ENCODE results near the gene CA11. TPM values are rescaled to one million over a fixed set of nuclear protein-coding genes. Genes with fewer than 3 reads are reported as not detected.
A peak's percentile ranks its signal among the peaks of the same experiment; 100 is the strongest.

The CA11 gene
- total RNA-seq, 1 donor from 2014 or later: 9.5 TPM

GRCh38 chr19:48676887-48677286 is 30.9 kb upstream of the CA11 start:
- H3K27ac Mint-ChIP-seq: no peak overlapping the region
- no peak for TF ChIP-seq CTCF (IDR thresholded peaks at IDR 0.05)
- POLR2A ChIA-PET: no interaction called here
- DNase-seq (no peak), ATAC-seq (ENCODE audit: low read depth) (no peak)
- no peak overlapping the region for H3K4me3 Mint-ChIP-seq
- no peaks in the 10 kb centered on the region for H3K9me3 Mint-ChIP-seq
- intact Hi-C loops (cut with micrococcal nuclease): loop anchor here (5.0 kb wide), 1 partner anchor 35 kb away; no protein-coding TSS in a partner anchor
- H3K4me1 Mint-ChIP-seq: peaks cover 7% of the 10 kb centered on the region
- no peaks in the 10 kb centered on the region for H3K36me3 Mint-ChIP-seq (ENCODE audit: low read depth)
- CTCF ChIA-PET: interaction anchor here (1.1 to 1.3 kb wide), 2 partner anchors 15 to 28 kb away, joined by 3 read pairs; no protein-coding TSS in a partner anchor
- H3K27me3 Mint-ChIP-seq: peaks cover 1% of the 10 kb centered on the region

GRCh38 chr19:48676487-48676886 is 30.5 kb upstream of the CA11 start:
- Mint-ChIP-seq H3K9me3 (no peaks in the 10 kb centered on the region), H3K27ac (no peak overlapping the region), H3K4me3 (no peak overlapping the region), H3K27me3 (peaks cover 1% of the 10 kb centered on the region), H3K4me1 (peaks cover 7% of the 10 kb centered on the region), H3K36me3 (ENCODE audit: low read depth) (no peaks in the 10 kb centered on the region)
- intact Hi-C loops (cut with micrococcal nuclease): loop anchor here (5.0 kb wide), 1 partner anchor 36 kb away; no protein-coding TSS in a partner anchor
- no peak for ATAC-seq (ENCODE audit: low read depth)
- CTCF ChIA-PET: interaction anchor here (1.1 to 1.3 kb wide), 3 partner anchors 15 to 112 kb away, joined by 3 read pairs; no protein-coding TSS in a partner anchor
- no peak for TF ChIP-seq CTCF (IDR thresholded peaks at IDR 0.05)
- POLR2A ChIA-PET: no interaction called here
- DNase-seq: no peak

GRCh38 chr19:48674921-48675824 is 29.2 kb upstream of the CA11 start:
- ChIA-PET CTCF (interaction anchor here (0.7 to 2.1 kb wide), 12 partner anchors 9 to 113 kb away, joined by 3 to 15 read pairs (median 3); partner anchors contain the start of gene CA11), POLR2A (interaction anchor here (0.5 to 1.2 kb wide), 4 partner anchors 25 to 100 kb away, joined by 3 to 6 read pairs (median 6); no protein-coding TSS in a partner anchor)
- Mint-ChIP-seq H3K27ac (no peak overlapping the region), H3K4me3 (no peak overlapping the region), H3K27me3 (peaks cover 1% of the 10 kb centered on the region), H3K36me3 (ENCODE audit: low read depth) (no peaks in the 10 kb centered on the region), H3K9me3 (no peaks in the 10 kb centered on the region), H3K4me1 (peaks cover 7% of the 10 kb centered on the region)
- ATAC-seq (ENCODE audit: low read depth) (peak; percentile 96), DNase-seq (peak; percentile 47)
- intact Hi-C loops (cut with micrococcal nuclease): loop anchor here (1.0 to 5.0 kb wide), 6 partner anchors 29 to 169 kb away; partner anchors contain the start of genes CA11, RPL18 and SPHK2
- TF ChIP-seq CTCF (IDR thresholded peaks at IDR 0.05): peak; percentile 65

- ATAC-seq (ENCODE audit: low read depth) (no peak), DNase-seq (no peak)
- H3K4me1 Mint-ChIP-seq: peaks cover 7% of the 10 kb centered on the region
- POLR2A ChIA-PET: interaction anchor here (0.5 to 1.2 kb wide), 2 partner anchors 25 to 101 kb away, joined by 5 to 6 read pairs; no protein-coding TSS in a partner anchor
- no peak overlapping the region for H3K27ac Mint-ChIP-seq
- intact Hi-C loops (cut with micrococcal nuclease): no loop called here
- CTCF ChIA-PET: interaction anchor here (0.9 to 2.1 kb wide), 9 partner anchors 9 to 65 kb away, joined by 3 to 15 read pairs (median 3); partner anchors contain the start of gene CA11
- no peaks in the 10 kb centered on the region for H3K9me3 Mint-ChIP-seq
- peaks cover 1% of the 10 kb centered on the region for H3K27me3 Mint-ChIP-seq
- H3K4me3 Mint-ChIP-seq: no peak overlapping the region
- H3K36me3 Mint-ChIP-seq (ENCODE audit: low read depth): no peaks in the 10 kb centered on the region
- TF ChIP-seq CTCF (IDR thresholded peaks at IDR 0.05): no peak
Measured at GRCh38 chr19:48674216-48674809, 28.3 kb upstream of the CA11 start.

Data from activated B cell treated with CpG ODN at 0.5 μM for 24 hours (primary cell).